Inflammatory macrophage treated with lipopolysaccharide for 1 hour (primary cell): ENCODE measurements around the gene INTS14.
"Not testable (repeated sequence)": the region's sequence is repeated elsewhere in the genome, so short reads cannot be mapped to it uniquely, and the experiment has no call there.

Experiments used
- DNase-seq, 2 donors: peaks; one replicate each; pipeline ENCODE4 v3.0.0-alpha.2; 2020 to 2022

The INTS14 gene

GRCh38 chr15:65578904-65579728 lies 31.8 kb downstream of the INTS14 start:
- no peak for DNase-seq

- no peak for DNase-seq
Observed at GRCh38 chr15:65577129-65577996, 33.6 kb downstream of the INTS14 start.

GRCh38 chr15:65576664-65577063 lies 34.3 kb downstream of the INTS14 start:
- no peak for DNase-seq

GRCh38 chr15:65571971-65572370 lies 39.0 kb downstream of the INTS14 start:
- DNase-seq, result no peak

- DNase-seq, result no peak
Observed at GRCh38 chr15:65569728-65570127, 41.2 kb downstream of the INTS14 start.

GRCh38 chr15:65561934-65562333 lies 49.0 kb downstream of the INTS14 start:
- DNase-seq, result no peak

- no peak for DNase-seq
Observed at GRCh38 chr15:65559941-65560340, 51.0 kb downstream of the INTS14 start.

- no peak for DNase-seq
Observed at GRCh38 chr15:65558997-65559760, 51.8 kb downstream of the INTS14 start.

GRCh38 chr15:65558336-65558735 lies 52.6 kb downstream of the INTS14 start:
- DNase-seq, result no peak

- no peak for DNase-seq
Observed at GRCh38 chr15:65556622-65557021, 54.3 kb downstream of the INTS14 start.

GRCh38 chr15:65553691-65554090 lies 57.2 kb downstream of the INTS14 start:
- DNase-seq, result no peak

GRCh38 chr15:65552851-65553250 lies 58.1 kb downstream of the INTS14 start:
- DNase-seq, result not testable (repeated sequence)

GRCh38 chr15:65551183-65551582 lies 59.7 kb downstream of the INTS14 start:
- no peak for DNase-seq

GRCh38 chr15:65550681-65551098 lies 60.2 kb downstream of the INTS14 start:
- no peak for DNase-seq

GRCh38 chr15:65549288-65549687 lies 61.6 kb downstream of the INTS14 start:
- DNase-seq, result not testable (repeated sequence)

- DNase-seq, result no peak
Observed at GRCh38 chr15:65547841-65548240, 63.1 kb downstream of the INTS14 start.

- no peak for DNase-seq
Observed at GRCh38 chr15:65541231-65541820, 69.6 kb downstream of the INTS14 start.

GRCh38 chr15:65540314-65540713 lies 70.6 kb downstream of the INTS14 start:
- no peak for DNase-seq

- no peak for DNase-seq
Observed at GRCh38 chr15:65535192-65535591, 75.7 kb downstream of the INTS14 start.

- DNase-seq, result no peak
Observed at GRCh38 chr15:65533057-65533756, 77.7 kb downstream of the INTS14 start.

GRCh38 chr15:65532738-65533051 lies 78.2 kb downstream of the INTS14 start:
- no peak for DNase-seq
